Measurements from ENCODE around the gene LRRC4C.
"Not testable (repeated sequence)": the region's sequence is repeated elsewhere in the genome, so short reads cannot be mapped to it uniquely, and the experiment has no call there.

The LRRC4C gene

DNA sequence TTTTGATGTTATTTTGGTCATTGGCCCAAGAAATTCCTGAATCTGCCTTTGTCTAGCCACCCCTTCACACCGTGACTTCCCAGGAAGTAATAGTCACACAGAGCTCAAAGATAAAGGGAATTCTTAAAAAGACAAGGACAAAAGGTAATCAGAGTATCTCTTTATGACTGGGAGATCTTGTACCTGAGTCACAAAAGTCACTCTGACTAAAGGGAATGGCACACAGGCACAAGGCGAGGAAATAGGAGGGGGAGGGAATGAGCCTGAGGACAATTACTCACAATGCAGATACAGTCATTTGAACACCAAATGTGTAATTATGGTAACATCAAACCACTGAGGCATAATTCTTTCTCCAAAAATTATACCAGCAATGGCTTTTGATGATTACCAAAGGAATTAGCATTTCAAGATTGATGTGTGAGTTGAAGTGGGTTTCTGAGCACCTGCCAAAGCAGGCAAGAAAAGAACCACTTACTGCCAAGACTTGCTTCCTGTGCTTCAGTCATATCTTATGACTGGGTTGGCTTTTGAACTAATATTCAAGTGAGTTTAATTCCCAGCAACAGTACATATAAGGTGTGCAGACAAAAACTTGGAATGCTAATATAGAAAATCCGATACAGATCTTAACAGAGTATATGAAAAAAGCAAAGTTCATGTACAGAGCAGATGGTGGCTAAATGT, 856.4 kb downstream of the LRRC4C start:
- Histone ChIP-seq H3K79me2 (ENCODE audit: control insufficient read depth, insufficient read depth, low read length, unreplicated experiment) (no peaks in the 10 kb centered on the region), H3K27ac (ENCODE audit: low read depth, low read length) (no peak overlapping the region), H3K27me3 (ENCODE audit: insufficient read depth, low read length) (no peaks in the 10 kb centered on the region), H3K4me1 (ENCODE audit: control insufficient read depth, insufficient read depth, low read length, unreplicated experiment) (no peaks in the 10 kb centered on the region), H2AFZ (ENCODE audit: low read length, unreplicated experiment) (no peak overlapping the region), H3K36me3 (ENCODE audit: insufficient read depth, low read length) (no peaks in the 10 kb centered on the region), H3K4me3 (ENCODE audit: low read depth, low read length) (no peak overlapping the region)

DNA sequence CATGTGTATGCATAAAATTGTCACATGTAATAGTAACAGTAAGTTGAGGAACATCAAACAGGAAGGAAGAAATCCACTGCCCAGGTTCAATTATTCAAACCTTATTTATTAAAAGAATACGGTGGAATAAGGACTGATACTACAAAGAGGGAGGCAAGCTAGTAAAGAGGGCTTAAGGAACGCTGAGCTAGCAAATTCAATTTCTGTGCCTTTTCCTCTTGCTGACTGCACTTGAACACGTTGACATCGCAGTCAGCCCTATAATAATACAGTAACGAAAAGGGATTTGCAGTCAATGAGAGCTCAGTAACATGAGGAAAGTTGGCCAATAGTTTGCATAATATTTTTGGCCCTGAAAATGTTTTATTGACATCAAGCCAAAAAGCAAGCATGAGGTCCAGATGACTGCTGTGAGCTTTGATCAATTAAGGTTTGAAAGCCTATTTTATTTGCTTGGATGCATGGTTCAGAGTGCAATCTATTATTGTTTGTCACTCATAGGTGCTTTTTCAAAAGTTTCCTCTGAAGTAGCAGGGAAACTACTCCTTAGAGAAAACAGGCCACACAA, 861.8 kb downstream of the LRRC4C start:
- no peak overlapping the region for H3K27ac ChIP-seq (ENCODE audit: low read depth, low read length)
- no peaks in the 10 kb centered on the region for H3K79me2 ChIP-seq (ENCODE audit: control insufficient read depth, insufficient read depth, low read length, unreplicated experiment)
- no peaks in the 10 kb centered on the region for H3K4me1 ChIP-seq (ENCODE audit: control insufficient read depth, insufficient read depth, low read length, unreplicated experiment)
- no peaks in the 10 kb centered on the region for H3K27me3 ChIP-seq (ENCODE audit: insufficient read depth, low read length)
- H3K4me3 ChIP-seq (ENCODE audit: low read depth, low read length) = no peak overlapping the region
- H3K36me3 ChIP-seq (ENCODE audit: insufficient read depth, low read length) = no peaks in the 10 kb centered on the region
- no peak overlapping the region for H2AFZ ChIP-seq (ENCODE audit: low read length, unreplicated experiment)

DNA sequence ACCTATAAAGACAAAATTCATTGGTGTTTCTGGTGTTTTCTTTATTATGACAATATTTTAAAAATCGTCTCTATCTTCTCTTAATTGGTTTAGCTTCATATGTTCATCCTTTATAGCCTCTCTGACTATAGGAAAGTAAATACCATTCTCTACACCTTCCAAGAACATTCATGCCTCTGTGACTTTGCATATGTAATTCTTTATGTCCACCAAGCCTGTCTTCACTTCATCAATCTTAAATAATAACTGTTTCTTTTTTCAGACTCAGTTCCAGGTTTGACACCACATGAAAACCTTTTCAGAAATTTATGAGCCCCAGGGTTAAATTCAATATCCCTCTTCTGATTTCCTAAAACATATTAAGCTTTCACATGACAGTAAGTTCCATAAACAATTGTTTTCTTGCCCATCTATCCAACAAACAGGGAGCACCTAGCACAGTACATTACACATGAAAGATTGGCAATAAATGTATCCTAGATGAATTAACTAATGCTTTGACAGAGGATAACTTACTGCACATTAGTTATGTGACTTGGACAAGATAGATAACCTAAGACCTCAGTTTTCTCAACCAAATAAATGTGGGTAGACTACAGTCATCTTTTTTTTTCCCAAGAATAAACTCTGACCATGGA, 886.1 kb downstream of the LRRC4C start:
- Histone ChIP-seq H3K79me2 (ENCODE audit: control insufficient read depth, insufficient read depth, low read length, unreplicated experiment) (no peaks in the 10 kb centered on the region), H3K36me3 (ENCODE audit: insufficient read depth, low read length) (no peaks in the 10 kb centered on the region), H3K4me1 (ENCODE audit: control insufficient read depth, insufficient read depth, low read length, unreplicated experiment) (no peaks in the 10 kb centered on the region), H3K4me3 (ENCODE audit: low read depth, low read length) (no peak overlapping the region), H2AFZ (ENCODE audit: low read length, unreplicated experiment) (no peak overlapping the region), H3K27ac (ENCODE audit: low read depth, low read length) (no peak overlapping the region), H3K27me3 (ENCODE audit: insufficient read depth, low read length) (no peaks in the 10 kb centered on the region)

DNA sequence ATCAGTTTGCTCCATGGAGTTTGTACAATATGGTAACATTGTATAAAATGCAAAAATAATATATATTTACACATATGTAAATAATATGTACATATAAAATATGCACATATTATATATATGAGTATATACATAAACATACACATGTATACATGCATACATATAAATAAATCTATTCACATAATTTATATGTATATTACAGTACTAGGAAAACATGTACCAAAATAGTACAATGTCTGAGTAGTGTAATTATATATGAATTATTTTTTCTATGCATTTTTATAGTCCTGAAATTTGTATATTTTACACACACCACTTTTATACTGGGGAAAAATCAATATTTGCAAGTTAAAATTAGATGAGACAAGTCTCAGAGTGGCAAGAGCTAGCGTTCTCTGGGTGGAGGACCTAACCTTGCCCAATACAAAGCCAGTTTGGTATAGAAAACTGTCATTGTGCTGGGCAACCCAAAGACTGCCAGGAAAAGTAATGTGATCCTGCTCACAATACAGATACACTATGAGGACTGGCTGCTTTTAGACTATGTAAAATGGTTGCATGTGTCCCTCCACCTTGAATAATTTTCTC, 889.4 kb downstream of the LRRC4C start:
- no peaks in the 10 kb centered on the region for H3K36me3 ChIP-seq (ENCODE audit: insufficient read depth, low read length)
- H3K4me1 ChIP-seq (ENCODE audit: control insufficient read depth, insufficient read depth, low read length, unreplicated experiment) = no peaks in the 10 kb centered on the region
- H2AFZ ChIP-seq (ENCODE audit: low read length, unreplicated experiment) = no peak overlapping the region
- H3K4me3 ChIP-seq (ENCODE audit: low read depth, low read length) = no peak overlapping the region
- H3K27ac ChIP-seq (ENCODE audit: low read depth, low read length) = no peak overlapping the region
- H3K79me2 ChIP-seq (ENCODE audit: control insufficient read depth, insufficient read depth, low read length, unreplicated experiment) = no peaks in the 10 kb centered on the region
- H3K27me3 ChIP-seq (ENCODE audit: insufficient read depth, low read length) = no peaks in the 10 kb centered on the region

DNA sequence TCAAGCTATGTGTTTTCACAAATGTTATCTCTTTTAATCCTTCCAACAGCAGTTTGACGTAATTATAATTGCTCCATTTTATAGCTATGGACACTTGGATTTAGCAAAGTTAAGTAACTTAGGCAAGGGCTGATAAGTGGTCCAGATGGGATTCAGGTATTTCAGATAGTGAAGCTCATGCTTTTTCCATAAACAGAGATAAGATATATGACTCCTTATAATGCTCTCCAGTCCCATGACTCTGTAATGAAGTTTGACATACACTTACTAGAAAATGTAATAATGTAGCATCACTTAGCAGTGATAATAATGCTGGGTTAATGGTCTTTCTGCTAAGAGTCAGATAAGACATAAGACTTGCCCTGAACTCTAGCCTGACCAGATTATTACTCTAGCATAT, 892.1 kb downstream of the LRRC4C start:
- Histone ChIP-seq H3K36me3 (ENCODE audit: insufficient read depth, low read length) (no peaks in the 10 kb centered on the region), H3K79me2 (ENCODE audit: control insufficient read depth, insufficient read depth, low read length, unreplicated experiment) (no peaks in the 10 kb centered on the region), H3K4me3 (ENCODE audit: low read depth, low read length) (no peak overlapping the region), H2AFZ (ENCODE audit: low read length, unreplicated experiment) (no peak overlapping the region), H3K27me3 (ENCODE audit: insufficient read depth, low read length) (no peaks in the 10 kb centered on the region), H3K4me1 (ENCODE audit: control insufficient read depth, insufficient read depth, low read length, unreplicated experiment) (no peaks in the 10 kb centered on the region), H3K27ac (ENCODE audit: low read depth, low read length) (no peak overlapping the region)

DNA sequence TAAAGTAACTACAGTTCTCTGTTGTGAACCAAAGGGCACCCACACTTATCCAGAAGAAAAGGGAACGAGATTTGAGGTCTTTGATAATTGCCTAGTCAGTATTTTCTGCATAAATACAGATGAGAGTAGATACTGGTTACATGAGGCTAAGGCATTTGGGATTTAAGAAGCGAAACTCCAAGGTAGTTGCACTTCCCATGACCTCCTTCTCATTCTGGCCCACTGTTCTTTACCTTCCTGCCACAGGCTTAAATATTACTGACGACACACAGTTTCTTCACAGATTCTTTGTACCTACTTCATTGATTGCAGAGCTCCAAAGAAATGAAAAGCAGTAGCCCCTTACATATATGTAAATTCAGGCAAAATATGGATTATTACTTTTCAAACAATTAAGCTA, 915.3 kb downstream of the LRRC4C start:
- H3K4me1 ChIP-seq (ENCODE audit: control insufficient read depth, insufficient read depth, low read length, unreplicated experiment) = no peaks in the 10 kb centered on the region
- H3K4me3 ChIP-seq (ENCODE audit: low read depth, low read length) = no peak overlapping the region
- H3K27ac ChIP-seq (ENCODE audit: low read depth, low read length) = no peak overlapping the region
- no peaks in the 10 kb centered on the region for H3K36me3 ChIP-seq (ENCODE audit: insufficient read depth, low read length)
- no peak overlapping the region for H2AFZ ChIP-seq (ENCODE audit: low read length, unreplicated experiment)
- no peaks in the 10 kb centered on the region for H3K27me3 ChIP-seq (ENCODE audit: insufficient read depth, low read length)
- no peaks in the 10 kb centered on the region for H3K79me2 ChIP-seq (ENCODE audit: control insufficient read depth, insufficient read depth, low read length, unreplicated experiment)

DNA sequence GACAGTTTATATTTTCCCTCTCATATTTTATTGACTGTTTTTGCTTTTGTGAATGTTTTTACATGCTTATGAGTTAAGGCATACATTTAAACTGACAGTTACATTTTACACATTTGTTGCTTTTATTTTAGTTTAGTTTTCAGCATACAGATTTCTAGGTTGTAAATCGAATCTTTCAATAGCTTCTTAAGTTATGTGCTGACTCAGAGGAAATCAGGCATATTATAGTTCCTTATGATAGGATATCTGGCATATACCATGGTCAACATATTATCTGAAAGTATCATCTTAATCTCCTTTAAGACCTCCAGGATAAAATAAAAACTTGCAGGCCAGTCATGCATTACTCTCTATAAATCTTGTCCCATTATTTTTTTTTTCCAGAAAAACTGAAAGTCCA, 916.6 kb downstream of the LRRC4C start:
- Histone ChIP-seq H3K4me1 (ENCODE audit: control insufficient read depth, insufficient read depth, low read length, unreplicated experiment) (no peaks in the 10 kb centered on the region), H3K79me2 (ENCODE audit: control insufficient read depth, insufficient read depth, low read length, unreplicated experiment) (no peaks in the 10 kb centered on the region), H3K27ac (ENCODE audit: low read depth, low read length) (no peak overlapping the region), H3K27me3 (ENCODE audit: insufficient read depth, low read length) (no peaks in the 10 kb centered on the region), H3K4me3 (ENCODE audit: low read depth, low read length) (no peak overlapping the region), H2AFZ (ENCODE audit: low read length, unreplicated experiment) (no peak overlapping the region), H3K36me3 (ENCODE audit: insufficient read depth, low read length) (no peaks in the 10 kb centered on the region)

DNA sequence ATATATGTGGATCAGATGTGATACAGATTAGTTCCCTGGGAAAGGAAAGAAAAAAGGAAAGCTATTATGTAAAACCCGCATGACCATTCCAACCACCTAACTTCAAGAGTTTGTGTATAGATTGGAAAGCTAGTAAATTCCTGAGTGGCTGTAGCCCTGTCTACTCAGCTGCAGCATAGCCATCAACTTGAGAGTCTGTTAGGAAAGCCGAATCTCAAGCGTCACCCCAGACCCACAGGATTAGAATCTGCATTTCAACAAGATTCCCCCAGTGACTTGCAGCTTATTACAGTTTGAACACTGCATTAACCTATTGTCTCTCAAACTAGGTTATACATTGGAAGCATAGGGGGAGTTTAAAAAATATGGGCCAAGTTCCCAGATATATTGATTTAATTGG, 921.7 kb downstream of the LRRC4C start:
- no peaks in the 10 kb centered on the region for H3K27me3 ChIP-seq (ENCODE audit: insufficient read depth, low read length)
- no peaks in the 10 kb centered on the region for H3K79me2 ChIP-seq (ENCODE audit: control insufficient read depth, insufficient read depth, low read length, unreplicated experiment)
- H3K27ac ChIP-seq (ENCODE audit: low read depth, low read length) = no peak overlapping the region
- no peaks in the 10 kb centered on the region for H3K4me1 ChIP-seq (ENCODE audit: control insufficient read depth, insufficient read depth, low read length, unreplicated experiment)
- H3K4me3 ChIP-seq (ENCODE audit: low read depth, low read length) = no peak overlapping the region
- H3K36me3 ChIP-seq (ENCODE audit: insufficient read depth, low read length) = no peaks in the 10 kb centered on the region
- no peak overlapping the region for H2AFZ ChIP-seq (ENCODE audit: low read length, unreplicated experiment)

DNA sequence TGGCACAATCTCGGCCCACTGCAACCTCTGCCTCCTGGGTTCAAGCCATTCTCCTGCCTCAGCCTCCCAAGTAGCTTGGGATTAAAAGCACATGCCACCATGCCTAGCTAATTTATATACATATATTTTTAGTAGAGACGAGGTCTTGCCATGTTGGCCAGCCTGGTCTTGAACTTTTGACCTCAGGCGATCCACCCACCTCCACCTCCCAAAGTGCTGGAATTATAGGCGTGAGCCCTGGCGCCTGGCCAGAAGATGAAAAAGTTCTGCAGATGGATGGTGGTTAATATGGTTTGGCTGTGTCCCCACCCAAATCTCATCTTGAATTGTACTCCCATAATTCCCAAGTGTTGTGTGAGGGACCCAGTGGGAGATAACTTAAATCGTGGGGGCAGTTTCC, 937.4 kb downstream of the LRRC4C start:
- H3K27me3 ChIP-seq (ENCODE audit: insufficient read depth, low read length); H3K79me2 ChIP-seq (ENCODE audit: control insufficient read depth, insufficient read depth, low read length, unreplicated experiment); H3K27ac ChIP-seq (ENCODE audit: low read depth, low read length); H3K4me3 ChIP-seq (ENCODE audit: low read depth, low read length); H3K4me1 ChIP-seq (ENCODE audit: control insufficient read depth, insufficient read depth, low read length, unreplicated experiment); H2AFZ ChIP-seq (ENCODE audit: low read length, unreplicated experiment); H3K36me3 ChIP-seq (ENCODE audit: insufficient read depth, low read length): not testable (repeated sequence)

DNA sequence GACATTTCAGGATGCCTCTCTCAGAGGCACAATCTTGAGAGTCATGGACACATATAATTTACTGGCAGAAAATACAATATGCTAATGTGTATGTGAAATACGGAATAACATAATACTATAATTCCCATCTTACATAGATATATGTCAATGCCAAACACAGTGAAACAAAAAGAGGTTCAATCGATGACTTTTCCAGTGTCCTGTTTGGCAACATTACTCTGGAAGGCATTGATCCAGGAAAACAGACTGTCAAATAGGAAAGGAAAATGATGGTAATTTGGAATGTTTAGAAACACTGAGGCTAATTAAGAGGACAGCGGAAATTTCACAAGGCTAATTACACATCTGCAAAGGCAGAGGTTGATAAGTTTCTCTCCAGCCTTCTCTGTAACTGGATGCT, 942.3 kb downstream of the LRRC4C start:
- Histone ChIP-seq H2AFZ (ENCODE audit: low read length, unreplicated experiment) (no peak overlapping the region), H3K4me1 (ENCODE audit: control insufficient read depth, insufficient read depth, low read length, unreplicated experiment) (no peaks in the 10 kb centered on the region), H3K36me3 (ENCODE audit: insufficient read depth, low read length) (no peaks in the 10 kb centered on the region), H3K4me3 (ENCODE audit: low read depth, low read length) (no peak overlapping the region), H3K79me2 (ENCODE audit: control insufficient read depth, insufficient read depth, low read length, unreplicated experiment) (no peaks in the 10 kb centered on the region), H3K27me3 (ENCODE audit: insufficient read depth, low read length) (no peaks in the 10 kb centered on the region), H3K27ac (ENCODE audit: low read depth, low read length) (no peak overlapping the region)

DNA sequence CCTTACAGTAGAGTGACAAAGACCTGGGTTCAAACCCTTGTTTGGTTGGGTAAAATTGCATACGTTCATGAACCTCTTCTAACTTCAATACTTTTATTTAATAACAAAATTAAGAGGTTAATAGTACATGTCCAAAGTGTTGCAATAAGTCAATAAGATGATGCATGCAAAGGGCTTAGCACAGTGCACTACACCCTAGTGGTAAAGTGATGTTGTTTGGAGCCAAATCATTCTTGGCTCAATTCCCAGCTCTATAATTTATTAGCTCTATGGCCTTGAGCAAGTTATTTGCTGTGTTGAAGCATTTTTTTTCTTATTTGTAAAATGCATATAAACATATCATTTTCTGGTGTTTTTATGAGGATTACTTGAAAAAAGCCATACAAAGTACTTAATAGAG, 945.3 kb downstream of the LRRC4C start:
- no peak overlapping the region for H3K27ac ChIP-seq (ENCODE audit: low read depth, low read length)

More for the DNA sequence above, 945.3 kb downstream of the LRRC4C start:
- Histone ChIP-seq H2AFZ (ENCODE audit: low read length, unreplicated experiment) (no peak overlapping the region), H3K27me3 (ENCODE audit: insufficient read depth, low read length) (no peaks in the 10 kb centered on the region), H3K4me1 (ENCODE audit: control insufficient read depth, insufficient read depth, low read length, unreplicated experiment) (no peaks in the 10 kb centered on the region), H3K36me3 (ENCODE audit: insufficient read depth, low read length) (no peaks in the 10 kb centered on the region), H3K79me2 (ENCODE audit: control insufficient read depth, insufficient read depth, low read length, unreplicated experiment) (no peaks in the 10 kb centered on the region), H3K4me3 (ENCODE audit: low read depth, low read length) (no peak overlapping the region)
